Mucosa of descending colon (tissue), 3 donors: ENCODE results near the gene TSPEAR. TPM values are rescaled to one million over a fixed set of nuclear protein-coding genes. Genes with fewer than 3 reads are reported as not detected.

Source experiments
- ATAC-seq: fragments of 200-7000 bp; cut with Tn5 transposase; one replicate; pipeline ENCODE4 v1.9.1; 2020; ENCODE audit warnings: mild to moderate bottlenecking, moderate library complexity
- DNase-seq, 3 donors: peaks; one replicate each; pipeline ENCODE4 v3.0.0-alpha.2; 2020
- H3K36me3 ChIP-seq: fragments of 200-600 bp; one replicate; pipeline ENCODE4 v1.8.0; 2021; ENCODE audit warnings: low read depth, mild to moderate bottlenecking
- H3K4me1 ChIP-seq: fragments of 200-600 bp; one replicate; pipeline ENCODE4 v1.8.0; 2021; ENCODE audit warnings: low read depth, mild to moderate bottlenecking
- H3K4me3 ChIP-seq: fragments of 200-600 bp; one replicate; pipeline ENCODE4 v1.8.0; 2021; ENCODE audit warnings: mild to moderate bottlenecking
- H3K9me3 ChIP-seq: fragments of 200-600 bp; one replicate; pipeline ENCODE4 v1.8.0; 2021; ENCODE audit warnings: mild to moderate bottlenecking
- intact Hi-C, 2 donors: fragments of 100-400 bp; cut with DNase I in 1 of 2; cut with micrococcal nuclease in 1 of 2; formaldehyde crosslinking; loops; one replicate each; pipeline versions ENCODE4 v1.11.0 to v1.11.1; 2022; cut with DNase I, micrococcal nuclease
- total RNA-seq, 3 donors: library from RNA; stranded (reverse); fragmentation: NEBNext Ultra II Directional in 2 of 3; extraction: Animal tissue kit (Norgen Biotek cat#: 25700) in 2 of 3; gene quantifications; one replicate each; pipeline versions ENCODE4 v1.2.1 to v1.2.4, GENCODE V29; 2021 to 2023
- TF ChIP-seq, protein P1 (sequence below): fragments of 200-600 bp; IDR thresholded peaks from one replicate; pipeline ENCODE4 v1.8.0; 2022; ENCODE audit warnings: antibody characterized with exemption, mild to moderate bottlenecking
- donor health status: DM: no; HTN: no; CAD: no; lungs with moderate emphysema.
- donor health status: DM: no; HTN: no; CAD: no.
- donor health status: DM: no; HTN: yes; CAD: no.

Gene TSPEAR
- total RNA-seq, 3 donors from 2014 or later, result 0.28 TPM; not detected in 2

DNA sequence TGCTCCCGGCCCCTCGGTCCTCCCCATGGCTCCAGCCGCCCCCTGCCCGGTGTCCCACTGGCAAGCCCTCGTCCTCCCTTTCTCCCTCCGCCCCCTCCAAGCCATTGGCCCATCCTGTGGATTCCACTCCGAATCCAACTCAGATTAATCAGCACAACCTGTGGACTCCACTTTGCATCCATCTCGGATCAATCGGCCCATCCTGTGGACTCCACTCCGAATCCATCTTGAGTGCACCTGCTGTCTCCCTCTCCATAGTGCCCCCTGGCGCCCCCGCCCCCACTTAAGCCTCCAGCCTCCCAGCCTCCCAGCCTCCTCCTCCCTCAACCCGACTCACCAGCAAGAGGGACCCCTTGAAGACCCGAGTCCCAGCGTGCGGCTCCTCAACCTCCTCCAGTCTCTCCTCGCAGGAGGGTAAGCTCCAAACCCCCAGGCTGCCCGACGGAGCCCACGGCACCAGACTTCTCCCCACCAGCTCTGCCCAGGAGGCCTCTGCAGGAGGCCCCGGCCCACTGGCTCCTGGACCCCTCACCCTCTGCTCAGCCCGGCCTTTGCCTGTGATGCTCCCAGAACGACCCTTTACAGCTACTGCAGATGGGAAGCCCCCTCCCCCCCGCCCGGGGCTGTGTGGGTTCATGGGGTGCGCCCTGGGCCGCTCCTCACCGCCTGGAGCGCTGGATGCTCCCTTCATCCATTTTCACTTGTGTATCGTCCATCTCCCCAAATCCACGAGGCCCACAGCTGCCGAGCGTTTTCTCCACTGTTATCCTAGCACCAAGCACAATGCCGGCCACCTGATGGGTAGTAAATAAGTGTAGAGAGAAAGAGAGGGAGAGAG is 40.6 kb upstream of the TSPEAR start:
- ATAC-seq (no peak), DNase-seq (no peak)
- TF ChIP-seq, protein P1, sequence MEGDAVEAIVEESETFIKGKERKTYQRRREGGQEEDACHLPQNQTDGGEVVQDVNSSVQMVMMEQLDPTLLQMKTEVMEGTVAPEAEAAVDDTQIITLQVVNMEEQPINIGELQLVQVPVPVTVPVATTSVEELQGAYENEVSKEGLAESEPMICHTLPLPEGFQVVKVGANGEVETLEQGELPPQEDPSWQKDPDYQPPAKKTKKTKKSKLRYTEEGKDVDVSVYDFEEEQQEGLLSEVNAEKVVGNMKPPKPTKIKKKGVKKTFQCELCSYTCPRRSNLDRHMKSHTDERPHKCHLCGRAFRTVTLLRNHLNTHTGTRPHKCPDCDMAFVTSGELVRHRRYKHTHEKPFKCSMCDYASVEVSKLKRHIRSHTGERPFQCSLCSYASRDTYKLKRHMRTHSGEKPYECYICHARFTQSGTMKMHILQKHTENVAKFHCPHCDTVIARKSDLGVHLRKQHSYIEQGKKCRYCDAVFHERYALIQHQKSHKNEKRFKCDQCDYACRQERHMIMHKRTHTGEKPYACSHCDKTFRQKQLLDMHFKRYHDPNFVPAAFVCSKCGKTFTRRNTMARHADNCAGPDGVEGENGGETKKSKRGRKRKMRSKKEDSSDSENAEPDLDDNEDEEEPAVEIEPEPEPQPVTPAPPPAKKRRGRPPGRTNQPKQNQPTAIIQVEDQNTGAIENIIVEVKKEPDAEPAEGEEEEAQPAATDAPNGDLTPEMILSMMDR, result no peak
- H3K36me3 ChIP-seq, result no peaks in the 10 kb centered on the region
- intact Hi-C loops, result no loop called here
- no peaks in the 10 kb centered on the region for H3K4me1 ChIP-seq
- H3K9me3 ChIP-seq, result no peaks in the 10 kb centered on the region
- no peak overlapping the region for H3K4me3 ChIP-seq

DNA sequence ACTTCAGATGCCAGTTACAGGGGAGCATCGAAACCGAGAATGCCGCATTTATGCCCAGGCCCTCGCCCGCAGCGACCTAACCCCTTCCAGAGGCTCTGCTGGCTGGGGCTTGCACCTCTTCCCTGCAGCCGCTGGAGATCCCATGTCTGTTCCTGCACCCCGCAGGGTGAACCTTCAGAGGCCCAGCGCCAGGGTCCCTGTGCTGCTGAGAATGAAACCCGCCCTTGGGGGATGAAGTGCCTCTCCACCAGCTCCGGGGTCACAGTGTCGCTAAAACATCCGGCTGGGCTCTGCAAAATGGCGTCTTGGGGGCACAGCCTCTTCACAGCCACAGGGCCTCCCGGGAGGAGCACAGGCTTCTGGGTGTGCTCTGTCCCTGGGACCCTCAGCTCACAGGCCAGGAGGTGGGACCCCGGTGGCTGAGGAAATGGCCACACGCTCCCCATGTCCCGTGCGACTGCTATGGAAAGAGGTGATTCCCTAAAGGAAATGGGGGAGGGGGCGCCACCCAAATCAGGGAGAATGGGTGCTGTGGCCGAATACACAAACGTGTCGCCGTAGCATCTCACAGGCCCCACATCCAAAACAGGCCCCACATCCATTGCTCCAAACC is 39.9 kb upstream of the TSPEAR start:
- no peak overlapping the region for H3K4me3 ChIP-seq
- DNase-seq, result no peak
- intact Hi-C loops, result no loop called here
- ATAC-seq, result no peak
- TF ChIP-seq, protein P1, result no peak
- no peaks in the 10 kb centered on the region for H3K36me3 ChIP-seq
- no peaks in the 10 kb centered on the region for H3K9me3 ChIP-seq
- no peaks in the 10 kb centered on the region for H3K4me1 ChIP-seq

DNA sequence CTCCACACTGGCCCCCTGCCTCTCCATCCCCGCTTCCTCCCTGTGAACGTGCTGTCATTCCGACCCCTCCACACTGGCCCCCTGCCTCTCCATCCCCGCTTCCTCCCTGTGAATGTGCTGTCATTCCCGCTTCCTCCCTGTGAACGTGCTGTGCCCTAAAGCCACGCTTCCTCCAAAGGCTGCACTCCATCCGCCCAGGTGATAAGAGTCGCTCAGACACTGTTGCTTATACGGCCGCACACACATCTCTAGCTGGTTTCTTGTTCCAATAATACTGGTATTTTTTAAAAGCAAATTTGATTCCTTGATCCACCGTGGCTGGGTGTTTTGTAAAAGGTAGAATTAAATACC is 39.3 kb upstream of the TSPEAR start:
- Histone ChIP-seq H3K4me3 (no peak overlapping the region), H3K9me3 (no peaks in the 10 kb centered on the region), H3K36me3 (no peaks in the 10 kb centered on the region), H3K4me1 (no peaks in the 10 kb centered on the region)
- intact Hi-C loops, result no loop called here
- TF ChIP-seq, protein P1, result no peak
- DNase-seq (no peak), ATAC-seq (no peak)

DNA sequence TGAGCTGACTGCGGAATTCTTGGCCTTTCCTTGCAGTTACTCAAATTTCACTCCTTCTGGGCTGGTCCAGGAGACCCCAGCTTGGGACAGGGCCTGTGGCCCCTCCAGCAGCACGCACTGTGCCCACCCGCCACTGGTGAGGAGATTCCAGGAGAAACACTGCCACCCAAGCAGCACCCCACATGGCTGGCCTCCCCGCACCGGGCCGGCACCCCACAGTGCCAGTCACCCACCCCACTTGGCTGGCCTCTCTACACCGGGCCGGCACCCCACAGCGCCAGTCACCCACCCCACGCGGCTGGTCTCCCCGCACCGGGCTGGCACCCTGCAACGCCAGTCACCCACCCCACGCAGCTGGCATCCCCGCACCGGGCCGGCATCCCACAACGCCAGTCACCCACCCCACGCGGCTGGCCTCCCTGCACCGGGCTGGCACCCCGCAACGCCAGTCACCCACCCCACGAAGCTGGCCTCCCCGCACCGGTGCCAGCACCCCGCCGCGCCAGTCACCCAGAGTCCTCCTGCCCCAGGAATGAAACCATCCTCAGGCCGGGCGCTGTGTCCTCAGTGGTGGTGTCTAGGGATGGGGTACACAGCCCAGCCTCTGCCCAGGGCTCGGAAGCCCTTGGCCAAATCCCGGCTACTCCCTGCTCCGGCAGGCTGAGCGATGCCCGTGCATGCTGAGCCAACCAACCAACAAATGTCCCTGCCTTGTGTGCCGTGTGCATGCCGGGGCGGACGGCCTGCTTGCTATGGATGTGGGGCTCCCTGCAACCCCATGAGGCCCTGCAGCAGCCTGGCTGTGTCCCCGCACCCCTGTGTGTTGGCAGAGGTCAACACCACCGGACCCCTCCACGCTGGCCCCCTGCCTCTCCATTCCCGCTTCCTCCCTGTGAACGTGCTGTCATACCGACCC is 38.6 kb upstream of the TSPEAR start:
- intact Hi-C loops, result no loop called here
- H3K9me3 ChIP-seq, result no peaks in the 10 kb centered on the region
- DNase-seq (no peak), ATAC-seq (no peak)
- TF ChIP-seq, protein P1, result no peak
- H3K36me3 ChIP-seq, result no peaks in the 10 kb centered on the region
- no peak overlapping the region for H3K4me3 ChIP-seq
- H3K4me1 ChIP-seq, result no peaks in the 10 kb centered on the region

DNA sequence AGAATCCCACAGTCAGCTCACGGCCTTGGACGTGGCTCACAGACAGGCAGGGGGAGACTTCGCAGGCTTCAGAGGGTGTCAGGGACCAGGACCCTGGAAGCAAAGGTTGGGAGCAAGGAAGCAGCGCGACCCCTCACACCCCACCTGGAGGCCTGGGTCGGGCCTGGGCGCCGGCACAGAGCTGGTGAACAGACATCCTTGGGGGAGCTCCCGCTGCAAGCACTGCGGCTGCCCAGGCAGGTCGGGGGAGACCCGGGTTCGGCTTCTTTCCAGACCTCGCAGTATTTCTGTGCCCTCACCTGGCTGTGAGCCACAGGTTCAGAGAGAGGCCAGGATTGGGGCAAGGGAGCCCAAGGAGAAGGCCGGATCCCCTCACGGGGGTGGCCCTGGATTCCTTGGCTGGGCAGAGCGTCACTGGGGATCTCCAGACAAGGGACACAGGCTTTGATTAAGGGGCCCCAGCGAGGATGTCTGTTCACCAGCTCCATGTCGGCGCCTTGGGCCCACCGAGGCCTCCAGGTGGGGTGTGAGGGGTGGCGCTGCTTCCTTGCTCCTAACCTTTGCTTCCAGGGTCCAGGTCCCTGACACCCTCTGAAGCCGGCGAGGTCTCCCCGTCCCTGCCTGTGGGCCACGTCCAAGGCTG is 37.9 kb upstream of the TSPEAR start:
- intact Hi-C loops, result no loop called here
- TF ChIP-seq, protein P1, result no peak
- no peak for DNase-seq
- no peaks in the 10 kb centered on the region for H3K9me3 ChIP-seq
- no peak for ATAC-seq
- no peaks in the 10 kb centered on the region for H3K4me1 ChIP-seq
- no peak overlapping the region for H3K4me3 ChIP-seq
- no peaks in the 10 kb centered on the region for H3K36me3 ChIP-seq
